Esophagus squamous epithelium (tissue), 4 donors: ENCODE measurements around the gene COA7.

Experiments used
- CTCF ChIP-seq, 6 experiments: fragments of 450-650 bp in 4 of 6; fragments of 200-600 bp in 2 of 6; sonication (generic) in 2 of 6; IDR thresholded peaks; one replicate each; pipeline ENCODE4 v1.5.1; 2016 to 2019; ENCODE audit warnings: antibody characterized with exemption in 6 of 6, mild to moderate bottlenecking in 4 of 6, moderate library complexity in 4 of 6
- POLR2A ChIP-seq, 4 donors: fragments of 450-650 bp; IDR thresholded peaks; one replicate each; pipeline ENCODE4 v1.6.1; 2017; ENCODE audit warnings: antibody characterized with exemption in 4 of 4, mild to moderate bottlenecking in 4 of 4, moderate library complexity in 3 of 4

- TF ChIP-seq CTCF (IDR thresholded peaks at IDR 0.05) (no peak), POLR2A (IDR thresholded peaks at IDR 0.05) (no peak)
Observed at GRCh38 chr1:52667290-52667689, 30.9 kb downstream of the COA7 start.
